Loucy (cell line): Measurements from ENCODE around the gene BCL3.

Experiments
- EZH2phosphoT487 ChIP-seq: fragments of 200-600 bp; IDR thresholded peaks from 2 replicates; pipeline ENCODE4 v1.6.1; 2018; ENCODE audit warnings: antibody characterized with exemption, mild to moderate bottlenecking, moderate library complexity, borderline replicate concordance
- TF ChIP-seq, protein P1 (sequence below): fragments of 200-600 bp; sonication (generic); conservative IDR thresholded peaks from 2 replicates; pipeline ENCODE4 v1.5.1; 2014; ENCODE audit warnings: mild to moderate bottlenecking, antibody characterized with exemption, low read length

DNA sequence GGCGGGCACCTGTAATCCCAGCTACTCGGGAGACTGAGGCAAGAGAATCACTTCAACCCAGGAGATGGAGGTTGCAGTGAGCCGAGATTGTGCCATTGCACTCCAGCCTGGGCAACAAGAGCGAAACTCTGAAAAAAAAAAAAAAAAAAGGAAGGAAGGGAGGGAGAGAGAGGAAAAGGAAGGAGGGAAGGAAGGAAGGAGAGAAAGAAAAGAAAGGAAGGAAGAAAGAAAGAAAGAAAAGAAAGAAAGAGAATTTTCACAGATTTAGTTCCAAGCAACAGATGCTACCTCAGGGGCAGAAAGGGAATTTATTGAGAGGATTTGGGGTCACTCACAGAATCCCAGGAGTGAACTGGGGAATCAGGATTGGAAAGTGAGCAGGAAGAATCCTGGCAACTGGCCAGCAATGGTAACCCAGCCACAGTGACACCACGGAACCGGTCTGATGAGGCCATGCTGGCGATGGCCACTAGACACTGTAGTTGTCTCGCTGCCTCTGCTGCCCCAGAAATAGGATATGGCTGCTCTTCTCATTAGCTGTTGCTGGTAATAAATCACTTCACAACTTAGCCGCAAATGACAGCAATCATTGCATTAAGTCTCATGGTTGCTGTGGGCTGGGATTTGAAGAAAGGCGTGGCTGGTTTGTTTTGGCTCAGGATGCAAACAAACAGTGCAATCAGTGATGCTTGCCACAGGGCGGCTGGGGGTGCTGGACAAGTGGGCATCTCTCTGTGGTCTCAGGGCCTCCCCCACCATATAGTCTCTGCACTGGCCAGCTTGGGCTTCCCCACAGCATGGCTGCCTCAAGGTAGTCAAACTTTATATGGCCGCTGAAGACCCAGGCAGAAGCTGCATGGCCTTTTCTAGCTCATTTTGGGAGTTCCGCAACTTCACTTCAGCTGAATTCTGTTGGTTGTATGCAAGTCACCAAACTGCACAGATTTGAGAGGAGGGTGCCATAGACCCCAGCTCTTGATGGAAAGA is 55.2 kb downstream of the BCL3 start:
- TF ChIP-seq, protein P1, sequence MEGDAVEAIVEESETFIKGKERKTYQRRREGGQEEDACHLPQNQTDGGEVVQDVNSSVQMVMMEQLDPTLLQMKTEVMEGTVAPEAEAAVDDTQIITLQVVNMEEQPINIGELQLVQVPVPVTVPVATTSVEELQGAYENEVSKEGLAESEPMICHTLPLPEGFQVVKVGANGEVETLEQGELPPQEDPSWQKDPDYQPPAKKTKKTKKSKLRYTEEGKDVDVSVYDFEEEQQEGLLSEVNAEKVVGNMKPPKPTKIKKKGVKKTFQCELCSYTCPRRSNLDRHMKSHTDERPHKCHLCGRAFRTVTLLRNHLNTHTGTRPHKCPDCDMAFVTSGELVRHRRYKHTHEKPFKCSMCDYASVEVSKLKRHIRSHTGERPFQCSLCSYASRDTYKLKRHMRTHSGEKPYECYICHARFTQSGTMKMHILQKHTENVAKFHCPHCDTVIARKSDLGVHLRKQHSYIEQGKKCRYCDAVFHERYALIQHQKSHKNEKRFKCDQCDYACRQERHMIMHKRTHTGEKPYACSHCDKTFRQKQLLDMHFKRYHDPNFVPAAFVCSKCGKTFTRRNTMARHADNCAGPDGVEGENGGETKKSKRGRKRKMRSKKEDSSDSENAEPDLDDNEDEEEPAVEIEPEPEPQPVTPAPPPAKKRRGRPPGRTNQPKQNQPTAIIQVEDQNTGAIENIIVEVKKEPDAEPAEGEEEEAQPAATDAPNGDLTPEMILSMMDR, result no peak
- TF ChIP-seq EZH2phosphoT487, result no peak
